Endothelial cell of umbilical vein (primary cell): ENCODE data around the gene FBXO24.

Experiments used
- CTCF ChIP-seq, 2 donors: IDR thresholded peaks; 1 replicate in 1 of 2; 2 replicates in 1 of 2; pipeline ENCODE4 v1.5.1; 2011; ENCODE audit warnings: low read length in 2 of 2, mild to moderate bottlenecking in 2 of 2, moderate library complexity in 2 of 2, control low read depth in 1 of 2, inconsistent platforms in 1 of 2, low read depth in 1 of 2; ENCODE audit not compliant: insufficient read depth in 1 of 2; ENCODE audit errors: extremely low read depth in 1 of 2
- EZH2 ChIP-seq: IDR thresholded peaks from 2 replicates; pipeline ENCODE4 v1.6.1; 2012; ENCODE audit warnings: borderline replicate concordance, low read depth, mild to moderate bottlenecking, moderate library complexity, low read length, inconsistent platforms; ENCODE audit not compliant: severe bottlenecking
- JUN ChIP-seq: IDR thresholded peaks from 2 replicates; pipeline ENCODE4 v1.6.1; 2011; ENCODE audit warnings: borderline replicate concordance, low read depth; ENCODE audit not compliant: insufficient read length, insufficient read depth
- MYC ChIP-seq: IDR thresholded peaks from one replicate; pipeline ENCODE4 v1.6.1; 2011; ENCODE audit warnings: mild to moderate bottlenecking, low read depth, low read length
- POLR2A ChIP-seq: IDR thresholded peaks from 2 replicates; pipeline ENCODE4 v1.6.1; 2012; ENCODE audit warnings: low read depth, mild to moderate bottlenecking, control low read depth, low read length
- POLR2AphosphoS5 ChIP-seq: IDR thresholded peaks from 2 replicates; pipeline ENCODE4 v1.6.1; 2012; ENCODE audit warnings: low read depth, mild to moderate bottlenecking, control low read depth, low read length, moderate library complexity; ENCODE audit not compliant: insufficient read depth
- TF ChIP-seq, protein P1 (sequence below): IDR thresholded peaks from 2 replicates; pipeline ENCODE4 v1.6.1; 2011; ENCODE audit not compliant: insufficient read depth, insufficient read length

GRCh38 chr7:100553032-100553431 lies 33.1 kb upstream of the FBXO24 start:
- TF ChIP-seq POLR2A (no peak), CTCF (IDR thresholded peaks at IDR 0.05; ENCODE audit: extremely low read depth in 1 of 2, insufficient read depth in 1 of 2, low read depth in 1 of 2, low read length in 2 of 2) (no peak), JUN (no peak), POLR2AphosphoS5 (no peak), MYC (no peak), EZH2 (no peak)
- TF ChIP-seq, protein P1, sequence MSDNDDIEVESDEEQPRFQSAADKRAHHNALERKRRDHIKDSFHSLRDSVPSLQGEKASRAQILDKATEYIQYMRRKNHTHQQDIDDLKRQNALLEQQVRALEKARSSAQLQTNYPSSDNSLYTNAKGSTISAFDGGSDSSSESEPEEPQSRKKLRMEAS, result no peak
